GM19099 (cell line): Measurements from ENCODE around the gene OTUB1.

Experiments
- POLR2A ChIP-seq: IDR thresholded peaks from 3 replicates; pipeline ENCODE4 v1.6.1; 2011; ENCODE audit warnings: low read depth; ENCODE audit not compliant: insufficient read length; ENCODE audit errors: extremely low read depth

Gene OTUB1

GRCh38 chr11:64040684-64041322 is 54.6 kb downstream of the OTUB1 start:
- TF ChIP-seq POLR2A: no peak

- no peak for TF ChIP-seq POLR2A
Measured at GRCh38 chr11:64041846-64042245, 55.6 kb downstream of the OTUB1 start.

- TF ChIP-seq POLR2A: no peak
Measured at GRCh38 chr11:64042301-64042700, 56.1 kb downstream of the OTUB1 start.

- no peak for TF ChIP-seq POLR2A
Measured at GRCh38 chr11:64043545-64043944, 57.3 kb downstream of the OTUB1 start.

GRCh38 chr11:64044730-64045393 is 58.6 kb downstream of the OTUB1 start:
- TF ChIP-seq POLR2A: no peak

- TF ChIP-seq POLR2A: no peak
Measured at GRCh38 chr11:64045700-64046099, 59.5 kb downstream of the OTUB1 start.
